GM12878 (cell line): ENCODE data around the gene ATP13A2. TPM values are rescaled to one million over a fixed set of nuclear protein-coding genes. Genes with fewer than 3 reads are reported as not detected.

Experiments
- ATAC-seq: fragments of 200-7000 bp; cut with Tn5 transposase; 3 replicates; pipeline ENCODE4 v1.9.1; 2020; ENCODE audit warnings: mild to moderate bottlenecking, moderate library complexity
- BruUV-seq: library from RNA; stranded (reverse); fragments of 400-500 nt; replicated peaks from 2 replicates; lab custom pipeline; 2021; lab: Mats Ljungman, UMichigan
- CTCF ChIA-PET: fragments of 300-600 bp; sonication (Branson Sonifier 250); formaldehyde crosslinking; extraction: SDS; loops from one replicate; lab custom pipeline; 2021; ENCODE audit warnings: inconsistent platforms; lab: Yijun Ruan, JAX
- POLR2A ChIA-PET: fragments of 350-600 bp; formaldehyde crosslinking; extraction: SDS; loops from one replicate; lab custom pipeline; 2021; ENCODE audit warnings: inconsistent platforms; lab: Charles Lee
- RAD21 ChIA-PET: fragments of 300-600 bp; sonication (Branson Sonifier 250); formaldehyde crosslinking; loops from one replicate; lab custom pipeline; 2023; ENCODE audit warnings: antibody characterized with exemption; ENCODE audit not compliant: unreplicated experiment; lab: Charles Lee
- SMC1A ChIA-PET: fragments of 300-600 bp; sonication (Branson Sonifier 250); formaldehyde crosslinking; loops from one replicate; lab custom pipeline; 2023; ENCODE audit not compliant: unreplicated experiment, uncharacterized antibody; lab: Charles Lee
- DNase-seq: peaks from one replicate; pipeline ENCODE4 v3.0.0-alpha.2; 2011; ENCODE audit warnings: low read depth, low spot score
- FAIRE-seq: peaks from 3 replicates; lab custom pipeline; 2011; peaks lifted over from hg19 to GRCh38; lab: Jason Lieb, UNC
- H2AFZ ChIP-seq: 2 replicates; pipeline ENCODE4 v1.6.0; 2011; ENCODE audit warnings: low read depth, low read length, control low read depth; ENCODE audit not compliant: control insufficient read depth
- H3K27ac ChIP-seq: 2 replicates; pipeline ENCODE4 v1.5.1; 2011; ENCODE audit warnings: control low read depth; ENCODE audit not compliant: control insufficient read depth, insufficient read depth
- H3K27me3 ChIP-seq, 2 experiments: replicated peaks in 1 of 2; 2 replicates each; pipeline versions ENCODE4 v1.6.0 to v1.6.1; 2011; ENCODE audit warnings: low read length in 1 of 2; ENCODE audit not compliant: control insufficient read depth in 2 of 2, insufficient read depth in 2 of 2
- H3K36me3 ChIP-seq, 2 experiments: 2 replicates each; pipeline ENCODE4 v1.5.1; 2011; ENCODE audit warnings: low read length in 1 of 2; ENCODE audit not compliant: control insufficient read depth in 2 of 2, insufficient read depth in 2 of 2
- H3K4me1 ChIP-seq: 2 replicates; pipeline ENCODE4 v1.6.1; 2011; ENCODE audit warnings: mild to moderate bottlenecking, low read length, moderate library complexity, mixed read lengths; ENCODE audit not compliant: control insufficient read depth, insufficient read depth
- H3K4me2 ChIP-seq: 2 replicates; pipeline ENCODE4 v1.6.0; 2011; ENCODE audit warnings: control low read depth; ENCODE audit not compliant: control insufficient read depth, insufficient read depth
- H3K4me3 ChIP-seq: fragments of 200-600 bp; sonication (generic); 2 replicates; pipeline ENCODE4 v1.5.1; 2016
- H3K79me2 ChIP-seq: 2 replicates; pipeline ENCODE4 v1.6.0; 2011; ENCODE audit warnings: low read length; ENCODE audit not compliant: control insufficient read depth, insufficient read depth
- H3K9ac ChIP-seq: 2 replicates; pipeline ENCODE4 v1.8.0; 2011; ENCODE audit warnings: low read length, control low read depth, mixed read lengths; ENCODE audit not compliant: control insufficient read depth, insufficient read depth
- H3K9me3 ChIP-seq: replicated peaks from 3 replicates; pipeline ENCODE4 v1.5.1; 2011; ENCODE audit warnings: mild to moderate bottlenecking, low read length; ENCODE audit not compliant: control insufficient read depth, insufficient read depth
- H4K20me1 ChIP-seq: 2 replicates; pipeline ENCODE4 v1.6.0; 2011; ENCODE audit not compliant: control insufficient read depth, insufficient read depth
- BCL3 ChIP-seq: IDR thresholded peaks from 2 replicates; pipeline ENCODE4 v1.6.1; 2011; ENCODE audit warnings: borderline replicate concordance, low read depth, mild to moderate bottlenecking, moderate library complexity, low read length; ENCODE audit not compliant: insufficient read depth, poor library complexity, severe bottlenecking
- BRCA1 ChIP-seq: IDR thresholded peaks from 2 replicates; pipeline ENCODE4 v1.6.1; 2011; ENCODE audit warnings: low read depth, low read length, improper control_type of control experiment
- HCFC1 ChIP-seq: fragments of 150-350 bp; IDR thresholded peaks from 2 replicates; pipeline ENCODE4 v1.6.1; 2014; ENCODE audit warnings: low read length
- HDGF ChIP-seq: fragments of 450-650 bp; IDR thresholded peaks from 2 replicates; pipeline ENCODE4 v1.6.1; 2016; ENCODE audit warnings: antibody characterized with exemption
- HSF1 ChIP-seq: fragments of 150-350 bp; IDR thresholded peaks from 2 replicates; pipeline ENCODE4 v1.6.1; 2014; ENCODE audit warnings: mild to moderate bottlenecking, low read depth, low read length
- NFYB ChIP-seq: IDR thresholded peaks from 2 replicates; pipeline ENCODE4 v1.6.1; 2011; ENCODE audit warnings: low read depth, mild to moderate bottlenecking, low read length, improper control_type of control experiment, moderate library complexity; ENCODE audit not compliant: insufficient read depth
- PBX3 ChIP-seq: IDR thresholded peaks from 2 replicates; pipeline ENCODE4 v1.6.1; 2011; ENCODE audit warnings: mild to moderate bottlenecking, low read depth, low read length, moderate library complexity; ENCODE audit not compliant: insufficient replicate concordance
- RAD51 ChIP-seq: fragments of 450-650 bp; IDR thresholded peaks from 2 replicates; pipeline ENCODE4 v1.6.1; 2016; ENCODE audit warnings: moderate library complexity, mild to moderate bottlenecking, inconsistent platforms
- SMARCA5 ChIP-seq: fragments of 450-650 bp; IDR thresholded peaks from 2 replicates; pipeline ENCODE4 v1.6.1; 2017; ENCODE audit warnings: mild to moderate bottlenecking
- ZBTB40 ChIP-seq: fragments of 450-650 bp; IDR thresholded peaks from 2 replicates; pipeline ENCODE4 v1.6.1; 2016; ENCODE audit warnings: mild to moderate bottlenecking, moderate library complexity, borderline replicate concordance
- ZNF592 ChIP-seq: fragments of 450-650 bp; IDR thresholded peaks from 2 replicates; pipeline ENCODE4 v1.6.1; 2017; ENCODE audit warnings: mild to moderate bottlenecking, moderate library complexity
- WGBS: methylation state at CpG from one replicate; pipeline ENCODE4 v1.1.6; 2016; ENCODE audit warnings: low lambda C conversion rate; ENCODE audit not compliant: insufficient replicate concordance, insufficient coverage; ENCODE audit errors: missing lambda C conversion rate; 5-methylcytosine and 5-hydroxymethylcytosine counted together
- in situ Hi-C: fragments of 300-500 bp; cut with MboI; formaldehyde crosslinking; loops from 9 replicates; pipeline ENCODE4 v1.14.3; 2018; ENCODE audit warnings: mixed read lengths
- intact Hi-C: fragments of 100-400 bp; cut with micrococcal nuclease; formaldehyde crosslinking; loops from one replicate; pipeline ENCODE4 v1.14.2; 2022; ENCODE audit not compliant: unreplicated experiment
- polyA plus RNA-seq, 11 experiments: library from polyadenylated mRNA; depleted of rRNA in 4 of 11; unstranded in 6 of 11; stranded (reverse) in 5 of 11; fragments of >200 nt; fragmentation: Nextera tagmentation in 4 of 11; fragmentation: Illumina TruSeq in 1 of 11; extraction: Ambion mirVana in 4 of 11; extraction: Trizol in 1 of 11; gene quantifications; 1 replicate in 1 of 11; 2 replicates in 10 of 11; pipeline versions ENCODE4 v1.2.1 to v1.2.3, GENCODE V29; 2011 to 2016; ENCODE audit warnings: inconsistent platforms in 2 of 11, missing spikeins in 2 of 11, low read depth in 1 of 11
- total RNA-seq, 4 experiments: library from RNA; depleted of rRNA in 3 of 4; stranded (reverse); fragments of >200 nt in 3 of 4; fragmentation: Illumina TruSeq in 1 of 4; extraction: Trizol in 1 of 4; gene quantifications; 2 replicates each; pipeline versions ENCODE4 v1.2.1 to v1.2.3, GENCODE V29; 2013 to 2021

ATP13A2 gene
- total and polyA plus RNA-seq, 10 of the 15 experiments (the other 5 are each of a cell fraction or from before 2014, with no cell fraction given), result 0.24 to 30.5 (median 8.0) TPM

- Histone ChIP-seq H3K4me2 (no peak overlapping the region), H3K27ac (no peak overlapping the region), H3K4me1 (peaks cover 6% of the 10 kb centered on the region), H2AFZ (no peak overlapping the region), H3K27me3 (no peaks in the 10 kb centered on the region), H3K9ac (no peak overlapping the region), H3K79me2 (peaks cover 22% of the 10 kb centered on the region), H3K4me3 (no peak overlapping the region), H3K36me3 (no peaks in the 10 kb centered on the region), H3K9me3 (no peaks in the 10 kb centered on the region), H4K20me1 (no peaks in the 10 kb centered on the region)
- in situ Hi-C loops, result no loop called here
- no TSS peak for BruUV-seq
- FAIRE-seq, result no peak
- no peak for DNase-seq
- ChIA-PET RAD21 (interaction anchor here (1.6 to 3.1 kb wide), 2 partner anchors 69 to 96 kb away, joined by 3 to 7 read pairs; no protein-coding TSS in a partner anchor), POLR2A (no interaction called here), SMC1A (interaction anchor here (0.9 to 1.3 kb wide), 4 partner anchors 56 to 181 kb away, joined by 3 read pairs; no protein-coding TSS in a partner anchor), CTCF (interaction anchor here (0.7 to 10.7 kb wide), 5 partner anchors 9 to 179 kb away, joined by 3 to 171 read pairs (median 3); partner anchors contain the start of gene PADI2)
- intact Hi-C loops, result loop anchor here (5.0 to 10.0 kb wide), 2 partner anchors 218 to 281 kb away; no protein-coding TSS in a partner anchor
- WGBS, result 27% methylated on average over 4 of the region's 4 CpGs
- no peak for ATAC-seq
- TF ChIP-seq HDGF (no peak), HCFC1 (no peak), ZBTB40 (no peak), BCL3 (no peak), SMARCA5 (no peak), NFYB (no peak), HSF1 (no peak), RAD51 (no peak), BRCA1 (no peak), PBX3 (no peak), ZNF592 (no peak)
Measured at GRCh38 chr1:17056551-17056950, 44.8 kb upstream of the ATP13A2 start.
